HFFc6 (cell line): ENCODE data around the gene HMOX1. TPM values are rescaled to one million over a fixed set of nuclear protein-coding genes. Genes with fewer than 3 reads are reported as not detected.

Experiments used
- DNase-seq: peaks from one replicate; pipeline ENCODE4 v3.0.0-alpha.2; 2018
- H3K27ac Mint-ChIP-seq: 2 replicates; pipeline ENCODE4 v1.8.0; 2020; ENCODE audit warnings: mild to moderate bottlenecking, mixed read lengths
- H3K27me3 Mint-ChIP-seq: 2 replicates; pipeline ENCODE4 v1.8.0; 2021; ENCODE audit warnings: mild to moderate bottlenecking, moderate library complexity, mixed read lengths; ENCODE audit not compliant: insufficient read depth
- H3K36me3 Mint-ChIP-seq: 2 replicates; pipeline ENCODE4 v1.8.0; 2021; ENCODE audit warnings: low read depth, mixed read lengths
- H3K4me1 Mint-ChIP-seq: 2 replicates; pipeline ENCODE4 v1.8.0; 2020; ENCODE audit warnings: low read depth, mixed read lengths
- H3K4me3 Mint-ChIP-seq: 2 replicates; pipeline ENCODE4 v1.8.0; 2020; ENCODE audit warnings: mild to moderate bottlenecking, moderate library complexity, mixed read lengths
- H3K9me3 Mint-ChIP-seq: 2 replicates; pipeline ENCODE4 v1.8.0; 2020; ENCODE audit warnings: mild to moderate bottlenecking, mixed read lengths
- CTCF ChIP-seq: fragments of 200-600 bp; sonication (generic); IDR thresholded peaks from 2 replicates; pipeline ENCODE4 v1.5.0; 2021; ENCODE audit warnings: antibody characterized with exemption, mild to moderate bottlenecking
- total RNA-seq, 6 experiments: library from RNA; stranded (reverse); fragmentation: NEBNext Ultra II Directional; extraction: Animal tissue kit (Norgen Biotek cat#: 25700); gene quantifications; 2 replicates in 1 of 6; 3 replicates in 5 of 6; pipeline ENCODE4 v1.2.3, GENCODE V29; 2021

Gene HMOX1
- total RNA-seq, 6 experiments from 2014 or later = 51.2 to 117 (median 56.2) TPM

DNA sequence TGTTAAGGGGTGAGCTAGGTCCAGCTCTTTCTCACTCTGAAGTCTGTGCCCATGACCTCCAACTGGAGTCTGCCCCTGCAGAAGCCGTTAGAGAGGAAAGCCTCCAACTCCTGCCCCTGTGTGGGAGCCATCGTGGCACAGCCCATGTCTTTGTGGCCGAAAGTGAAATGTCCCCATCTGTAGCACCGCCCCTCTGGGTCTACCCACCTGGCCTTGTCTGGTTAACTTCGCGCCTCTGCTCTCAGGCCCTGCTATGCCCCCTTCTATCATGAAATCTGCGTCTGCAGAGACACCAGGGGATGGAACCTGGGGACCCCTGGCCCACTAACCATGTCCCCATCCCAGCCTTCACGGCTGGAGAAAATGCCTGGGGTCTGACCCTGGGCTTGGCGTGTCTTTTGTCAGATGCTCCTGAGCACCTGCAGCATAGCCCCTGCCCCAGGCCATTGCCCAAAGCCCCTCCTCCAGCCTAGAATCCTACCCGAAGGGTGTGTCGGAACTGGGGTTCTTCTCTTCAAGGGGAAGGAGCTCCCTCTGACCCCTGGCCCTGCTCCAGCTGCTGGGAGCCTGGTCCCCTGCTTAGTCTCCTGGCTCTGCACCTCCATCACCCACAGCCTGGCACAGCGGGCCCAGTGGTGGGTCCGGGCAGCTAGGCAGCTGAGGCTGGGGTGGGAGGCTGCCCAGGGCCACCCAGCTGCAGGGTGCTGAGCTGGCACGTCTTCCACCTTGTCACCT, 35.8 kb upstream of the HMOX1 start:
- Mint-ChIP-seq H3K27me3 (peaks cover 1% of the 10 kb centered on the region), H3K4me1 (peaks cover 5% of the 10 kb centered on the region; the same call in 1 of the 2 replicates), H3K4me3 (no peak overlapping the region), H3K9me3 (no peaks in the 10 kb centered on the region), H3K27ac (no peak overlapping the region), H3K36me3 (peaks cover 8% of the 10 kb centered on the region)
- no peak for TF ChIP-seq CTCF
- no peak for DNase-seq

DNA sequence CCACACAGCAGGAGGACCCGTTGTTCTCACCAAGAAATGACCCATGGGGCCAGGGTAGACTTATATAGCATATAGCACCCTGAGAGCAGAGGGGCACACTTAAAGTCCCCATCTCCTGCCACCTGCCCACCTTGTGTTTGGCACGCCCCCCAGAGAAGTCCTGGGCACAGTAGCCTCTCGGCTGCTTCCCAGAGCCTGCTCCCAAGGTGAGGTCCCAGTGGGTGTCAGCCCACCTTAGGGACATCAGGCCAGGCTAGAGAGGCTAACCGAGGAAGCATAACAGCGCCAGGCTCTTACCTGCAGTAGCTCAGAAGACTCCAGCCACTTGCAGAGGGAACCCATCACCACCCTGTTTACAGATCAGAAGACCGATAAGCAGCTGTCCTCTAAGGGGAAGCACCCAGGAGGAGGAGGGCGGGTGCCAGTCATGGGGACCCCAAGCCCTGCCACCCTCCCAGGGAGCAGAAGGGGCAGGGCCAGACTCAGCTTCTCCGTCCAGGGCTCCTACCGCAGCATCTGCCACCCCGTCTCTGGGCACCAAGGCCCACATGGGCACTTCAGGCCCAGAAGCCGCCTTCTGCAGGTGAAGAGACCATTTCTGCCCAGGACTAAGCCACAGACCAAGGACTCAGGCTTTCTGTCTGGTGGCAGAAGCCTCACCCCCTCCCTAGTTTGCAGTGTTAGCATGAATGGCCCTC, 34.9 kb upstream of the HMOX1 start:
- Mint-ChIP-seq H3K4me3 (no peak overlapping the region), H3K27me3 (no peaks in the 10 kb centered on the region; the same call in 1 of the 2 replicates), H3K4me1 (peaks cover 5% of the 10 kb centered on the region; the same call in 1 of the 2 replicates), H3K27ac (no peak overlapping the region), H3K9me3 (no peaks in the 10 kb centered on the region), H3K36me3 (peaks cover 2% of the 10 kb centered on the region)
- no peak for DNase-seq
- TF ChIP-seq CTCF = no peak

- H3K27me3 Mint-ChIP-seq = no peaks in the 10 kb centered on the region; the same call in 1 of the 2 replicates
- H3K9me3 Mint-ChIP-seq = no peaks in the 10 kb centered on the region
Observed at GRCh38 chr22:35346596-35347220, 34.2 kb upstream of the HMOX1 start.

DNA sequence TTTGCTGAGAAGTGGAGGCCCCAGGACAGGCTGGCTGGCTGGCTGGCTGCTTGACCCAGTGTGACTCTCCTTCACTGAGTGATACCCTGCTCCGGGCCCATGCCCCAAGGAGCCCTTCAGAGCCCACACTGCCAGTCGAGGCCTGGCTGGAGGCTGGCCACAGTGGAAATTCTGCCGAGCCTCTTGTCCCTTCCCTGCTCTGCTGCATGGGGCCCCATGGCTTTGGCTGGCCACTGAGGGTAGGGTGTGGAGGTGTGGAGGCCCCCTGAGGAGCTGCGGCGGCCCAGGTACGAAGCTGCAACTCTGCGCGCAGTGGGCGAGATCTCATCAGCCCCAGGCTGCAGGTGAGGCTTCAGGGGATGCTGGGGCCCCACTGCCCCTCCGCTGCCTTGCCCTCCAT, 33.4 kb upstream of the HMOX1 start:
- DNase-seq = no peak
- Mint-ChIP-seq H3K4me1 (peaks cover 14% of the 10 kb centered on the region), H3K27ac (no peak overlapping the region), H3K4me3 (no peak overlapping the region), H3K27me3 (no peaks in the 10 kb centered on the region; the same call in none of the 2 replicates), H3K36me3 (no peaks in the 10 kb centered on the region), H3K9me3 (no peaks in the 10 kb centered on the region)
- no peak for TF ChIP-seq CTCF

More at GRCh38 chr22:35346596-35347220, 34.2 kb upstream of the HMOX1 start:
- peaks cover 12% of the 10 kb centered on the region for H3K4me1 Mint-ChIP-seq
- H3K36me3 Mint-ChIP-seq = no peaks in the 10 kb centered on the region
- no peak for TF ChIP-seq CTCF
- no peak for DNase-seq
- H3K4me3 Mint-ChIP-seq = no peak overlapping the region
- no peak overlapping the region for H3K27ac Mint-ChIP-seq

DNA sequence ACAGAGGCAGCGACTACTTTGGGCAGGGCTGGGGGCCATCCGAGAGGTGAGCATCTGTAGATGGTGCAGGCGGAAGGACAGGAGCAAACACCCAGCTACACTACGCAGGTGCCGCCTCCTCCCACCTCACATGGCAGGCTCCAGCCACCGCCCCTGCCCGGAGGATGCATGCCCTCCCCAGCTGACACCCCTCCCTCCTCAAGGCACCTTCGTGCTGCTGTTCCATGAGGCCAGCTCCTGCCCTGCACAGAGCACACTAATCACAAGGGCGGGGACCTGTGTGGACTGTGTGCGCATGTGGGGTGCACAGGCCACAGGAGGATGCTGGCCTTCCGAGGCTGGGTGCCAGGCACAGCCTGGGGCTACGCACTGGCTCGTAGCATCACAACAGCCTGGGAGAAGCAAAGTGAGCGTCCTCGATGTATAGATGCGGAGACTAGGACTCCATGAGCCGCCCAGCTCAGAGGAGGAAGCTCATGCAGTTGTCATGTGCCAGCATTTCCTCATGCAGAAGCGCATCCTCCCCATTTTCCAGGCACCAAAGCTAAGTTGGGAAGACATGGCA, 32.8 kb upstream of the HMOX1 start:
- no peak for DNase-seq

More for the DNA sequence above, 32.8 kb upstream of the HMOX1 start:
- Mint-ChIP-seq H3K27ac (no peak overlapping the region), H3K36me3 (no peaks in the 10 kb centered on the region), H3K9me3 (no peaks in the 10 kb centered on the region), H3K4me3 (no peak overlapping the region), H3K27me3 (no peaks in the 10 kb centered on the region; the same call in none of the 2 replicates), H3K4me1 (peaks cover 14% of the 10 kb centered on the region)
- no peak for TF ChIP-seq CTCF
